ENCODE data around the gene GNL1. TPM values are rescaled to one million over a fixed set of nuclear protein-coding genes. Genes with fewer than 3 reads are reported as not detected.
"Not testable (repeated sequence)": the region's sequence is repeated elsewhere in the genome, so short reads cannot be mapped to it uniquely, and the experiment has no call there.

GNL1 gene
- total RNA-seq, 1 donor from 2014 or later = 93.0 TPM

- peaks cover 59% of the 10 kb centered on the region for H3K4me1 Mint-ChIP-seq
- H3K27me3 Mint-ChIP-seq = no peaks in the 10 kb centered on the region
- peaks cover 4% of the 10 kb centered on the region for H3K36me3 Mint-ChIP-seq (ENCODE audit: low read depth)
- peaks cover 7% of the 10 kb centered on the region for H3K9me3 Mint-ChIP-seq
- peak overlapping the region; percentile 55 for H3K4me3 Mint-ChIP-seq
- intact Hi-C loops (cut with micrococcal nuclease) = no loop called here
- H3K27ac Mint-ChIP-seq = peak overlapping the region; percentile 66
- peak; percentile 58 for DNase-seq
Measured at GRCh38 chr6:30511169-30511546, 45.1 kb downstream of the GNL1 start.

GRCh38 chr6:30510419-30511168 lies 45.7 kb downstream of the GNL1 start:
- Mint-ChIP-seq H3K36me3 (ENCODE audit: low read depth) (peaks cover 4% of the 10 kb centered on the region), H3K4me3 (peak overlapping the region; percentile 55), H3K9me3 (peaks cover 7% of the 10 kb centered on the region), H3K27me3 (no peaks in the 10 kb centered on the region), H3K27ac (peak overlapping the region; percentile 66), H3K4me1 (peaks cover 54% of the 10 kb centered on the region)
- no peak for DNase-seq
- intact Hi-C loops (cut with micrococcal nuclease) = no loop called here

- Mint-ChIP-seq H3K36me3 (ENCODE audit: low read depth) (peaks cover 4% of the 10 kb centered on the region), H3K27ac (peak overlapping the region; percentile 88), H3K4me3 (peak overlapping the region; percentile 59), H3K27me3 (no peaks in the 10 kb centered on the region), H3K4me1 (peaks cover 45% of the 10 kb centered on the region), H3K9me3 (peaks cover 4% of the 10 kb centered on the region)
- intact Hi-C loops (cut with micrococcal nuclease) = loop anchor here (1.0 to 2.0 kb wide), 4 partner anchors 9 to 20 kb away; partner anchors contain the start of gene HLA-E
- peak; percentile 89 for DNase-seq
Measured at GRCh38 chr6:30508890-30509736, 47.2 kb downstream of the GNL1 start.

- Mint-ChIP-seq H3K27me3 (no peaks in the 10 kb centered on the region), H3K4me3 (peak overlapping the region; percentile 59), H3K9me3 (peaks cover 4% of the 10 kb centered on the region), H3K4me1 (peaks cover 44% of the 10 kb centered on the region), H3K36me3 (ENCODE audit: low read depth) (peaks cover 4% of the 10 kb centered on the region), H3K27ac (peak overlapping the region; percentile 88)
- no peak for DNase-seq
- intact Hi-C loops (cut with micrococcal nuclease) = loop anchor here (1.0 to 2.0 kb wide), 2 partner anchors 12 to 21 kb away; no protein-coding TSS in a partner anchor
Measured at GRCh38 chr6:30507849-30508827, 48.2 kb downstream of the GNL1 start.

- Mint-ChIP-seq H3K4me3 (peak overlapping the region; percentile 54), H3K36me3 (ENCODE audit: low read depth) (no peaks in the 10 kb centered on the region), H3K27me3 (no peaks in the 10 kb centered on the region), H3K9me3 (no peaks in the 10 kb centered on the region), H3K4me1 (peaks cover 32% of the 10 kb centered on the region), H3K27ac (peak overlapping the region; percentile 58)
- peak; percentile 72 for DNase-seq
- intact Hi-C loops (cut with micrococcal nuclease) = loop anchor here (1.0 kb wide), 1 partner anchor 9 kb away; no protein-coding TSS in a partner anchor
Measured at GRCh38 chr6:30500421-30501355, 55.6 kb downstream of the GNL1 start.

GRCh38 chr6:30498705-30499104 lies 57.6 kb downstream of the GNL1 start:
- H3K27ac Mint-ChIP-seq, H3K27me3 Mint-ChIP-seq, DNase-seq, H3K4me3 Mint-ChIP-seq, H3K9me3 Mint-ChIP-seq: not testable (repeated sequence)
- Mint-ChIP-seq H3K36me3 (ENCODE audit: low read depth) (peaks cover 11% of the 10 kb centered on the region), H3K4me1 (peaks cover 49% of the 10 kb centered on the region)
- intact Hi-C loops (cut with micrococcal nuclease) = loop anchor here (10.0 kb wide), 1 partner anchor 316 kb away; no protein-coding TSS in a partner anchor

GRCh38 chr6:30497714-30498113 lies 58.6 kb downstream of the GNL1 start:
- Mint-ChIP-seq H3K4me3 (no peak overlapping the region), H3K36me3 (ENCODE audit: low read depth) (peaks cover 19% of the 10 kb centered on the region), H3K9me3 (no peaks in the 10 kb centered on the region), H3K27me3 (no peaks in the 10 kb centered on the region), H3K27ac (no peak overlapping the region), H3K4me1 (peaks cover 54% of the 10 kb centered on the region)
- intact Hi-C loops (cut with micrococcal nuclease) = loop anchor here (2.0 to 10.0 kb wide), 2 partner anchors 19 to 317 kb away; no protein-coding TSS in a partner anchor
- no peak for DNase-seq

- peaks cover 58% of the 10 kb centered on the region for H3K4me1 Mint-ChIP-seq
- intact Hi-C loops (cut with micrococcal nuclease) = loop anchor here (2.0 to 10.0 kb wide), 2 partner anchors 20 to 318 kb away; no protein-coding TSS in a partner anchor
- not testable (repeated sequence) for H3K4me3 Mint-ChIP-seq, H3K27me3 Mint-ChIP-seq, H3K9me3 Mint-ChIP-seq, DNase-seq
- peak overlapping the region; percentile 86 for H3K27ac Mint-ChIP-seq
- H3K36me3 Mint-ChIP-seq (ENCODE audit: low read depth) = peaks cover 24% of the 10 kb centered on the region
Measured at GRCh38 chr6:30497261-30497599, 59.1 kb downstream of the GNL1 start.

- H3K27ac Mint-ChIP-seq = peak overlapping the region; percentile 86
- H3K4me3 Mint-ChIP-seq = peak overlapping the region; percentile 28
- H3K36me3 Mint-ChIP-seq (ENCODE audit: low read depth) = peaks cover 37% of the 10 kb centered on the region
- H3K4me1 Mint-ChIP-seq = peaks cover 65% of the 10 kb centered on the region
- no peaks in the 10 kb centered on the region for H3K9me3 Mint-ChIP-seq
- intact Hi-C loops (cut with micrococcal nuclease) = loop anchor here (1.0 to 10.0 kb wide), 4 partner anchors 12 to 319 kb away; no protein-coding TSS in a partner anchor
- no peaks in the 10 kb centered on the region for H3K27me3 Mint-ChIP-seq
- no peak for DNase-seq
Measured at GRCh38 chr6:30495993-30496392, 60.3 kb downstream of the GNL1 start.

- H3K4me1 Mint-ChIP-seq = peaks cover 62% of the 10 kb centered on the region
- intact Hi-C loops (cut with micrococcal nuclease) = loop anchor here (10.0 kb wide), 1 partner anchor 320 kb away; no protein-coding TSS in a partner anchor
- H3K4me3 Mint-ChIP-seq = peak overlapping the region; percentile 7
- H3K27me3 Mint-ChIP-seq, DNase-seq, H3K9me3 Mint-ChIP-seq: not testable (repeated sequence)
- H3K36me3 Mint-ChIP-seq (ENCODE audit: low read depth) = peaks cover 46% of the 10 kb centered on the region
- H3K27ac Mint-ChIP-seq = peak overlapping the region; percentile 42
Measured at GRCh38 chr6:30495060-30495459, 61.2 kb downstream of the GNL1 start.

- Mint-ChIP-seq H3K36me3 (ENCODE audit: low read depth) (peaks cover 50% of the 10 kb centered on the region), H3K4me1 (peaks cover 62% of the 10 kb centered on the region), H3K27ac (peak overlapping the region; percentile 88), H3K27me3 (no peaks in the 10 kb centered on the region), H3K9me3 (no peaks in the 10 kb centered on the region), H3K4me3 (peak overlapping the region; percentile 100)
- DNase-seq = peak; percentile 66
- intact Hi-C loops (cut with micrococcal nuclease) = loop anchor here (10.0 kb wide), 1 partner anchor 320 kb away; no protein-coding TSS in a partner anchor
Measured at GRCh38 chr6:30494291-30494861, 61.9 kb downstream of the GNL1 start.
